H1 (cell line): Measurements from ENCODE around the gene MAGI2. TPM values are rescaled to one million over a fixed set of nuclear protein-coding genes. Genes with fewer than 3 reads are reported as not detected.
A peak's percentile ranks its signal among the peaks of the same experiment; 100 is the strongest.

Experiments used
- CTCF ChIA-PET: fragments of 300-600 bp; sonication (Branson Sonifier 250); formaldehyde crosslinking; loops from one replicate; lab custom pipeline; 2021; ENCODE audit not compliant: partially characterized antibody; lab: Charles Lee
- POLR2A ChIA-PET: fragments of 300-600 bp; sonication (Branson Sonifier 250); formaldehyde crosslinking; loops from one replicate; lab custom pipeline; 2021; ENCODE audit warnings: inconsistent platforms; ENCODE audit not compliant: partially characterized antibody; lab: Charles Lee
- DNase-seq, 2 experiments: peaks; one replicate each; pipeline versions ENCODE4 v3.0.0 to v3.0.0-alpha.2; 2010 to 2022; ENCODE audit warnings: low spot score in 2 of 2, low read depth in 1 of 2, mixed read lengths in 1 of 2
- FAIRE-seq: peaks from 2 replicates; lab custom pipeline; 2011; peaks lifted over from hg19 to GRCh38; lab: Jason Lieb, UNC
- H2AFZ ChIP-seq: 2 replicates; pipeline ENCODE4 v1.8.1; 2012; ENCODE audit warnings: low read length, inconsistent platforms
- H2AK5ac ChIP-seq: 2 replicates; pipeline ENCODE4 v1.6.1; 2013; ENCODE audit warnings: low read depth, low read length
- H2BK120ac ChIP-seq: replicated peaks from 2 replicates; pipeline ENCODE3; 2013; ENCODE audit warnings: low read depth, low read length, inconsistent platforms
- H2BK12ac ChIP-seq: 2 replicates; pipeline ENCODE4 v1.6.1; 2013; ENCODE audit warnings: low read depth, low read length
- H2BK15ac ChIP-seq: 2 replicates; pipeline ENCODE4 v1.6.1; 2013; ENCODE audit warnings: low read length
- H2BK20ac ChIP-seq: 2 replicates; pipeline ENCODE4 v1.6.1; 2013; ENCODE audit warnings: low read length
- H2BK5ac ChIP-seq: 2 replicates; pipeline ENCODE4 v1.6.1; 2013; ENCODE audit warnings: low read depth, low read length
- H3K14ac ChIP-seq: 2 replicates; pipeline ENCODE4 v1.6.1; 2013; ENCODE audit warnings: inconsistent platforms; ENCODE audit not compliant: insufficient read length
- H3K18ac ChIP-seq: 2 replicates; pipeline ENCODE4 v1.6.1; 2013; ENCODE audit warnings: low read length; ENCODE audit errors: extremely low read depth
- H3K23ac ChIP-seq: 2 replicates; pipeline ENCODE4 v1.6.1; 2013; ENCODE audit warnings: inconsistent platforms; ENCODE audit not compliant: insufficient read length
- H3K23me2 ChIP-seq: 2 replicates; pipeline ENCODE4 v1.6.1; 2013; ENCODE audit warnings: low read depth, low read length
- H3K27ac ChIP-seq: 2 replicates; pipeline ENCODE4 v1.6.1; 2011; ENCODE audit warnings: low read depth, low read length, inconsistent platforms
- H3K27me3 ChIP-seq, 4 experiments: replicated peaks in 1 of 4; 1 replicate in 1 of 4; 2 replicates in 3 of 4; pipeline versions ENCODE4 v1.6.1 to v1.8.1; 2011 to 2013; ENCODE audit warnings: low read length in 3 of 4, mild to moderate bottlenecking in 3 of 4, inconsistent platforms in 2 of 4, mixed read lengths in 2 of 4, moderate library complexity in 1 of 4; ENCODE audit not compliant: control insufficient read depth in 3 of 4, insufficient read depth in 3 of 4; ENCODE audit errors: extremely low read depth in 1 of 4
- H3K36me3 ChIP-seq, 4 experiments: 2 replicates each; pipeline versions ENCODE4 v1.6.1 to v1.8.1; 2011 to 2013; ENCODE audit warnings: mild to moderate bottlenecking in 4 of 4, low read length in 3 of 4, moderate library complexity in 2 of 4, control low read depth in 1 of 4, inconsistent platforms in 1 of 4; ENCODE audit not compliant: insufficient read depth in 4 of 4, control insufficient read depth in 2 of 4
- H3K4ac ChIP-seq: replicated peaks from 2 replicates; pipeline ENCODE3; 2013; ENCODE audit warnings: low read length, low read depth, mixed read lengths, inconsistent platforms; ENCODE audit not compliant: insufficient read length
- H3K4me1 ChIP-seq, 4 experiments: replicated peaks in 1 of 4; 1 replicate in 1 of 4; 2 replicates in 3 of 4; pipeline versions ENCODE4 v1.6.1 to v1.8.1; 2011 to 2013; ENCODE audit warnings: low read length in 3 of 4, inconsistent platforms in 2 of 4, mixed read lengths in 1 of 4; ENCODE audit not compliant: insufficient read depth in 4 of 4, control insufficient read depth in 3 of 4
- H3K4me2 ChIP-seq, 2 experiments: 2 replicates each; pipeline versions ENCODE4 v1.6.1 to v1.8.1; 2011 to 2013; ENCODE audit warnings: low read depth in 2 of 2, low read length in 2 of 2, control low read depth in 1 of 2, inconsistent platforms in 1 of 2, mild to moderate bottlenecking in 1 of 2; ENCODE audit not compliant: insufficient read depth in 1 of 2
- H3K4me3 ChIP-seq, 4 experiments: fragments of 200-600, 300-600 bp in 1 of 4; sonication (generic), shearing (Covaris generic), sonication (Bioruptor Twin) in 1 of 4; 2 replicates each; pipeline versions ENCODE4 v1.5.1 to v1.8.1; 2011 to 2016; ENCODE audit warnings: low read length in 4 of 4, low read depth in 3 of 4, control low read depth in 2 of 4, inconsistent platforms in 2 of 4, mild to moderate bottlenecking in 2 of 4, mixed read lengths in 1 of 4, moderate library complexity in 1 of 4; ENCODE audit not compliant: insufficient read depth in 2 of 4; ENCODE audit errors: extremely low read depth in 1 of 4
- H3K56ac ChIP-seq: replicated peaks from 2 replicates; pipeline ENCODE3; 2013; ENCODE audit warnings: low read depth, mild to moderate bottlenecking, mixed read lengths, low read length, inconsistent platforms; ENCODE audit not compliant: insufficient read length
- H3K79me1 ChIP-seq: 2 replicates; pipeline ENCODE4 v1.6.1; 2013; ENCODE audit warnings: low read depth, low read length, control low read depth
- H3K79me2 ChIP-seq, 2 experiments: 2 replicates each; pipeline versions ENCODE4 v1.6.1 to v1.8.1; 2012 to 2013; ENCODE audit warnings: low read length in 2 of 2, mild to moderate bottlenecking in 2 of 2, inconsistent platforms in 1 of 2; ENCODE audit not compliant: insufficient read depth in 2 of 2, control insufficient read depth in 1 of 2
- H3K9ac ChIP-seq, 4 experiments: replicated peaks in 1 of 4; 1 replicate in 1 of 4; 2 replicates in 3 of 4; pipeline versions ENCODE4 v1.6.1 to v1.8.1; 2011 to 2013; ENCODE audit warnings: low read depth in 3 of 4, low read length in 3 of 4, control low read depth in 2 of 4, mild to moderate bottlenecking in 2 of 4, moderate library complexity in 2 of 4, inconsistent platforms in 1 of 4; ENCODE audit errors: extremely low read depth in 1 of 4
- H3K9me3 ChIP-seq, 2 experiments: 2 replicates each; pipeline versions ENCODE4 v1.6.1 to v1.8.1; 2012 to 2013; ENCODE audit warnings: mild to moderate bottlenecking in 2 of 2, moderate library complexity in 2 of 2, control low read depth in 1 of 2, inconsistent platforms in 1 of 2, low read depth in 1 of 2, low read length in 1 of 2, mixed read lengths in 1 of 2; ENCODE audit not compliant: insufficient read depth in 2 of 2
- H4K20me1 ChIP-seq, 2 experiments: replicated peaks in 1 of 2; 2 replicates each; pipeline versions ENCODE3 to v1.8.1; 2011 to 2013; ENCODE audit warnings: inconsistent platforms in 2 of 2, low read length in 2 of 2, mild to moderate bottlenecking in 1 of 2; ENCODE audit not compliant: insufficient read depth in 2 of 2, control insufficient read depth in 1 of 2
- H4K5ac ChIP-seq: 2 replicates; pipeline ENCODE4 v1.6.1; 2013; ENCODE audit warnings: low read length, low read depth, mixed read lengths, inconsistent platforms; ENCODE audit not compliant: insufficient read length
- H4K8ac ChIP-seq: 2 replicates; pipeline ENCODE4 v1.8.0; 2013; ENCODE audit warnings: mild to moderate bottlenecking, moderate library complexity, low read length, inconsistent platforms; ENCODE audit not compliant: insufficient read depth; ENCODE audit errors: extremely low read depth
- H4K91ac ChIP-seq: replicated peaks from 2 replicates; pipeline ENCODE3; 2013; ENCODE audit warnings: low read length, mixed read lengths, inconsistent platforms; ENCODE audit not compliant: insufficient read length
- CHD1 ChIP-seq: IDR thresholded peaks from 2 replicates; pipeline ENCODE4 v1.6.1; 2012; ENCODE audit warnings: low read depth, low read length, improper control_type of control experiment
- MAFK ChIP-seq: IDR thresholded peaks from 2 replicates; pipeline ENCODE4 v1.6.1; 2012; ENCODE audit warnings: low read depth, mild to moderate bottlenecking, improper control_type of control experiment, low read length
- POLR2A ChIP-seq, 2 experiments: IDR thresholded peaks; 1 replicate in 1 of 2; 2 replicates in 1 of 2; pipeline ENCODE4 v1.6.1; 2011; ENCODE audit warnings: low read depth in 2 of 2, low read length in 2 of 2, mild to moderate bottlenecking in 2 of 2; ENCODE audit errors: control extremely low read depth in 1 of 2
- SIX5 ChIP-seq: IDR thresholded peaks from 2 replicates; pipeline ENCODE4 v1.6.1; 2011; ENCODE audit warnings: mild to moderate bottlenecking, low read depth, low read length
- SP4 ChIP-seq: IDR thresholded peaks from 2 replicates; pipeline ENCODE4 v1.6.1; 2012; ENCODE audit warnings: low read length, inconsistent platforms
- TCF12 ChIP-seq: IDR thresholded peaks from 2 replicates; pipeline ENCODE4 v1.6.1; 2011; ENCODE audit warnings: low read depth, mild to moderate bottlenecking, low read length
- TEAD4 ChIP-seq: IDR thresholded peaks from 2 replicates; pipeline ENCODE4 v1.6.1; 2012; ENCODE audit warnings: low read depth, low read length, inconsistent platforms, mixed read lengths
- WGBS, 2 experiments: shearing (Covaris generic) in 1 of 2; methylation state at CpG; one replicate each; pipeline versions ENCODE4 v1.1.6 to v1.1.7; 2013 to 2015; ENCODE audit warnings: low lambda C conversion rate in 2 of 2, mixed read lengths in 2 of 2, inconsistent platforms in 1 of 2, low coverage in 1 of 2, missing lambda C conversion rate in 1 of 2; ENCODE audit not compliant: insufficient replicate concordance in 2 of 2, insufficient coverage in 1 of 2, insufficient read length in 1 of 2; ENCODE audit errors: extremely low coverage in 1 of 2, missing lambda C conversion rate in 1 of 2; 5-methylcytosine and 5-hydroxymethylcytosine counted together
- polyA plus RNA-seq, 7 experiments: library from polyadenylated mRNA; depleted of rRNA in 3 of 7; stranded (reverse) in 5 of 7; unstranded in 2 of 7; fragments of >200 nt in 5 of 7; fragments of 200-250 nt in 2 of 7; gene quantifications; 1 replicate in 5 of 7; 2 replicates in 1 of 7; 4 replicates in 1 of 7; pipeline versions ENCODE4 v1.2.1 to v1.2.3, GENCODE V29; 2011 to 2013; ENCODE audit warnings: missing spikeins in 2 of 7, mixed read lengths in 2 of 7
- total RNA-seq: library from RNA; stranded (reverse); fragmentation: NEBNext Ultra II Directional; extraction: Animal tissue kit (Norgen Biotek cat#: 25700); gene quantifications from 2 replicates; pipeline ENCODE4 v1.2.1, GENCODE V29; 2021

MAGI2 gene
- total and polyA plus RNA-seq, 2 of the 8 experiments (the other 6 are each of a cell fraction or from before 2014, with no cell fraction given) = 6.0 to 27.3 TPM

DNA sequence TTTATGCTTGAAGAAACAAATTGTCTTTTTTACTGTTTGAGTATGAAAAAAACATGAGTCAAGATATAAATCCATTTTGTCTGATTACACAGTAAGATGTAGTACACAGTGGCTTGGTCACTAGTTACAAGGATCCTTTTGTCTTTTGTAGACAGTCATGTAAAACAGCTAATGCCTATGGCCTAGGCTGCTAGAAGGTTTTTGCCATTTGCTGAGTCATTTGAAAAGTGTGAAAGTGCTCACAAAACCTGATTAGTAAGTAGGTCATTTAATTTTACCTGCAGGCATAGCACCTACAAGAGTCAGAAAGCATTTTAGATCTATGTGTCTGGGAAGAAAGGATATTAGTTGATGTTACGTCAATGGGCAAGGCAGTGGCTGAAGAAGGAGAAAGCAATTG, 819.4 kb downstream of the MAGI2 start:
- Histone ChIP-seq H4K8ac (no peak overlapping the region), H3K36me3 (no peaks in the 10 kb centered on the region), H3K27ac (no peak overlapping the region), H3K9ac (no peak overlapping the region), H3K9me3 (no peaks in the 10 kb centered on the region), H2AFZ (no peak overlapping the region), H3K79me1 (no peaks in the 10 kb centered on the region), H2BK15ac (no peak overlapping the region), H3K4ac (no peak overlapping the region), H3K23ac (no peak overlapping the region), H3K18ac (no peak overlapping the region), H3K79me2 (peaks cover 0 to 18% of the 10 kb centered on the region in 2 experiments; a peak in 2 of 4 replicates), H3K4me2 (no peak overlapping the region), H3K4me1 (peaks cover 0 to 4% (median under 1%) of the 10 kb centered on the region in 4 experiments; a peak in 1 of 7 replicates), H4K20me1 (no peaks in the 10 kb centered on the region), H4K5ac (no peak overlapping the region), H3K23me2 (no peaks in the 10 kb centered on the region), H2BK20ac (no peak overlapping the region), H3K27me3 (no peaks in the 10 kb centered on the region), H3K4me3 (no peak overlapping the region), H2BK12ac (no peak overlapping the region), H4K91ac (no peak overlapping the region), H2BK5ac (no peak overlapping the region), H3K14ac (no peak overlapping the region), H2BK120ac (no peak overlapping the region), H2AK5ac (no peak overlapping the region), H3K56ac (no peak overlapping the region)
- 63% methylated on average over 1 of the region's 1 CpG; no CpG with 5 or more reads in 1 of the 2 experiments for WGBS, 2 experiments
- FAIRE-seq (no peak), DNase-seq (no peak)
- ChIA-PET CTCF (interaction anchor here (0.8 kb wide), 1 partner anchor 17 kb away, joined by 3 read pairs; no protein-coding TSS in a partner anchor), POLR2A (no interaction called here)
- TF ChIP-seq TCF12 = no peak
- TF ChIP-seq SP4 = no peak
- TF ChIP-seq SIX5 = no peak
- no peak for TF ChIP-seq POLR2A (IDR thresholded peaks at IDR 0.05; ENCODE audit: control extremely low read depth in 1 of 2, low read depth in 2 of 2, low read length in 2 of 2)
- TF ChIP-seq TEAD4 = no peak
- TF ChIP-seq CHD1 = no peak
- peak; percentile 68 for TF ChIP-seq MAFK
